GM12878 (cell line): ENCODE measurements around the gene APOBEC3B.

Experiments used
- CHD2 ChIP-seq: IDR thresholded peaks from 2 replicates; pipeline ENCODE4 v1.6.1; 2011; ENCODE audit warnings: low read depth, low read length, improper control_type of control experiment, borderline replicate concordance
- EZH2 ChIP-seq: IDR thresholded peaks from 2 replicates; pipeline ENCODE4 v1.6.1; 2012; ENCODE audit warnings: low read depth, mild to moderate bottlenecking, control low read depth, inconsistent platforms, low read length, borderline replicate concordance; ENCODE audit not compliant: control insufficient read depth
- HCFC1 ChIP-seq: fragments of 150-350 bp; IDR thresholded peaks from 2 replicates; pipeline ENCODE4 v1.6.1; 2014; ENCODE audit warnings: low read length
- KDM1A ChIP-seq: fragments of 200-600 bp; sonication (generic); IDR thresholded peaks from 2 replicates; pipeline ENCODE4 v1.6.1; 2016; ENCODE audit warnings: borderline replicate concordance
- POLR2AphosphoS5 ChIP-seq: IDR thresholded peaks from 2 replicates; pipeline ENCODE4 v1.6.1; 2011; ENCODE audit warnings: mild to moderate bottlenecking, low read length, inconsistent platforms
- RCOR1 ChIP-seq: conservative IDR thresholded peaks from 2 replicates; pipeline ENCODE4 v1.6.1; 2012; ENCODE audit warnings: low read depth, low read length, improper control_type of control experiment
- TF ChIP-seq, protein P1 (sequence below), 3 experiments: IDR thresholded peaks in 2 of 3; conservative IDR thresholded peaks in 1 of 3; 2 replicates each; pipeline ENCODE4 v1.5.1; 2011; ENCODE audit warnings: low read depth in 3 of 3, low read length in 3 of 3, mild to moderate bottlenecking in 3 of 3, control low read depth in 2 of 3, moderate library complexity in 2 of 3, inconsistent platforms in 1 of 3, mixed read lengths in 1 of 3; ENCODE audit not compliant: control insufficient read depth in 2 of 3, insufficient read depth in 1 of 3; ENCODE audit errors: extremely low read depth in 1 of 3
- TF ChIP-seq, protein P2 (sequence below): IDR thresholded peaks from 2 replicates; pipeline ENCODE4 v1.6.1; 2012; ENCODE audit warnings: low read depth, low read length, improper control_type of control experiment
- TF ChIP-seq, protein P3 (sequence below): fragments of 450-650 bp; IDR thresholded peaks from 2 replicates; pipeline ENCODE4 v1.6.1; 2018; ENCODE audit warnings: mild to moderate bottlenecking, low read depth, moderate library complexity; ENCODE audit not compliant: partially characterized antibody

DNA sequence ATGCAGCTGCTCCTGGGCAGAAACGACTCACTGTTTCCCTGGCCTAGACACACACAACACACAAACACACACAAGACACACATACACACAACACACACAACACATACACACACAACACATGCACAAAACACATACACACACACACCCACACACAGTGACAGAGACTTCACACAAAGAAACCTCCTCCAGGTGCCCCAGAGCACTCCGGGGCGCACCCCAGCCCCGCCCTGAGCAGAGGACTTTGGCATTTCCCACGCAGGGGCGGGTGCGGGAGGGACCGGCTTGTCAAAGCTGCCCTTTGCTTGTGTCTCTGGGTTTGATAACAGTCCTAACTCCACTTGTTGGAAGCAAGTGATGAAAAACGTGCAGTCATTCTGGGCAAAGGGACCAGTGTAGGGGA is 18.3 kb upstream of the APOBEC3B start:
- no peak for TF ChIP-seq CHD2
- TF ChIP-seq HCFC1 = no peak
- TF ChIP-seq, protein P1, sequence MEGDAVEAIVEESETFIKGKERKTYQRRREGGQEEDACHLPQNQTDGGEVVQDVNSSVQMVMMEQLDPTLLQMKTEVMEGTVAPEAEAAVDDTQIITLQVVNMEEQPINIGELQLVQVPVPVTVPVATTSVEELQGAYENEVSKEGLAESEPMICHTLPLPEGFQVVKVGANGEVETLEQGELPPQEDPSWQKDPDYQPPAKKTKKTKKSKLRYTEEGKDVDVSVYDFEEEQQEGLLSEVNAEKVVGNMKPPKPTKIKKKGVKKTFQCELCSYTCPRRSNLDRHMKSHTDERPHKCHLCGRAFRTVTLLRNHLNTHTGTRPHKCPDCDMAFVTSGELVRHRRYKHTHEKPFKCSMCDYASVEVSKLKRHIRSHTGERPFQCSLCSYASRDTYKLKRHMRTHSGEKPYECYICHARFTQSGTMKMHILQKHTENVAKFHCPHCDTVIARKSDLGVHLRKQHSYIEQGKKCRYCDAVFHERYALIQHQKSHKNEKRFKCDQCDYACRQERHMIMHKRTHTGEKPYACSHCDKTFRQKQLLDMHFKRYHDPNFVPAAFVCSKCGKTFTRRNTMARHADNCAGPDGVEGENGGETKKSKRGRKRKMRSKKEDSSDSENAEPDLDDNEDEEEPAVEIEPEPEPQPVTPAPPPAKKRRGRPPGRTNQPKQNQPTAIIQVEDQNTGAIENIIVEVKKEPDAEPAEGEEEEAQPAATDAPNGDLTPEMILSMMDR (IDR thresholded peaks at IDR 0.05 in 2 of 3, conservative IDR thresholded peaks at IDR 0.05 in 1 of 3; ENCODE audit: control insufficient read depth in 2 of 3, extremely low read depth in 1 of 3, insufficient read depth in 1 of 3, low read depth in 3 of 3, low read length in 3 of 3) = no peak
- no peak for TF ChIP-seq EZH2
- TF ChIP-seq, protein P2, sequence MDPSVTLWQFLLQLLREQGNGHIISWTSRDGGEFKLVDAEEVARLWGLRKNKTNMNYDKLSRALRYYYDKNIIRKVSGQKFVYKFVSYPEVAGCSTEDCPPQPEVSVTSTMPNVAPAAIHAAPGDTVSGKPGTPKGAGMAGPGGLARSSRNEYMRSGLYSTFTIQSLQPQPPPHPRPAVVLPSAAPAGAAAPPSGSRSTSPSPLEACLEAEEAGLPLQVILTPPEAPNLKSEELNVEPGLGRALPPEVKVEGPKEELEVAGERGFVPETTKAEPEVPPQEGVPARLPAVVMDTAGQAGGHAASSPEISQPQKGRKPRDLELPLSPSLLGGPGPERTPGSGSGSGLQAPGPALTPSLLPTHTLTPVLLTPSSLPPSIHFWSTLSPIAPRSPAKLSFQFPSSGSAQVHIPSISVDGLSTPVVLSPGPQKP = no peak
- no peak for TF ChIP-seq POLR2AphosphoS5
- no peak for TF ChIP-seq KDM1A
- TF ChIP-seq RCOR1 = no peak
- TF ChIP-seq, protein P3, sequence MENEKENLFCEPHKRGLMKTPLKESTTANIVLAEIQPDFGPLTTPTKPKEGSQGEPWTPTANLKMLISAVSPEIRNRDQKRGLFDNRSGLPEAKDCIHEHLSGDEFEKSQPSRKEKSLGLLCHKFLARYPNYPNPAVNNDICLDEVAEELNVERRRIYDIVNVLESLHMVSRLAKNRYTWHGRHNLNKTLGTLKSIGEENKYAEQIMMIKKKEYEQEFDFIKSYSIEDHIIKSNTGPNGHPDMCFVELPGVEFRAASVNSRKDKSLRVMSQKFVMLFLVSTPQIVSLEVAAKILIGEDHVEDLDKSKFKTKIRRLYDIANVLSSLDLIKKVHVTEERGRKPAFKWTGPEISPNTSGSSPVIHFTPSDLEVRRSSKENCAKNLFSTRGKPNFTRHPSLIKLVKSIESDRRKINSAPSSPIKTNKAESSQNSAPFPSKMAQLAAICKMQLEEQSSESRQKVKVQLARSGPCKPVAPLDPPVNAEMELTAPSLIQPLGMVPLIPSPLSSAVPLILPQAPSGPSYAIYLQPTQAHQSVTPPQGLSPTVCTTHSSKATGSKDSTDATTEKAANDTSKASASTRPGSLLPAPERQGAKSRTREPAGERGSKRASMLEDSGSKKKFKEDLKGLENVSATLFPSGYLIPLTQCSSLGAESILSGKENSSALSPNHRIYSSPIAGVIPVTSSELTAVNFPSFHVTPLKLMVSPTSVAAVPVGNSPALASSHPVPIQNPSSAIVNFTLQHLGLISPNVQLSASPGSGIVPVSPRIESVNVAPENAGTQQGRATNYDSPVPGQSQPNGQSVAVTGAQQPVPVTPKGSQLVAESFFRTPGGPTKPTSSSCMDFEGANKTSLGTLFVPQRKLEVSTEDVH = no peak
